NK-92 treated with Interleukin-12 subunit alpha and Interleukin-12 subunit beta, amount 100 ng/mL, for 24 hours (cell line): Measurements from ENCODE around the gene RMDN3.

ENCODE experiments used
- DNase-seq: peaks from one replicate; lab custom pipeline; 2025; lab: John Stamatoyannopoulos, UW

RMDN3 gene

GRCh38 chr15:40693904-40694687 lies 61.0 kb downstream of the RMDN3 start:
- no peak for DNase-seq

- DNase-seq: no peak
These were observed 63.3 kb downstream of the RMDN3 start for GRCh38 chr15:40691737-40692136.

GRCh38 chr15:40688932-40689799 lies 65.9 kb downstream of the RMDN3 start:
- no peak for DNase-seq
